ENCODE measurements around the gene AMPD3. TPM values are rescaled to one million over a fixed set of nuclear protein-coding genes. Genes with fewer than 3 reads are reported as not detected.
A peak's percentile ranks its signal among the peaks of the same experiment; 100 is the strongest.

Gene AMPD3
- total RNA-seq, 1 donor from 2014 or later, result 9.8 TPM

GRCh38 chr11:10514202-10514601 is 59.1 kb downstream of the AMPD3 start:
- TF ChIP-seq CTCF (IDR thresholded peaks at IDR 0.05), result peak; percentile 36
- ATAC-seq, result no peak
- peaks cover 7% of the 10 kb centered on the region for H3K4me1 ChIP-seq
- no peaks in the 10 kb centered on the region for H3K27me3 ChIP-seq (ENCODE audit: low read depth)
- no peak overlapping the region for H3K27ac ChIP-seq
- intact Hi-C loops (cut with DNase I), result no loop called here
- H3K4me3 ChIP-seq, result no peak overlapping the region
- peaks cover 32% of the 10 kb centered on the region for H3K36me3 ChIP-seq
- no peak for DNase-seq
- H3K9me3 ChIP-seq, result no peaks in the 10 kb centered on the region

- H3K27ac ChIP-seq, result no peak overlapping the region
- H3K4me3 ChIP-seq, result no peak overlapping the region
- DNase-seq, result no peak
- no peaks in the 10 kb centered on the region for H3K9me3 ChIP-seq
- H3K4me1 ChIP-seq, result peaks cover 7% of the 10 kb centered on the region
- intact Hi-C loops (cut with DNase I), result no loop called here
- H3K27me3 ChIP-seq (ENCODE audit: low read depth), result no peaks in the 10 kb centered on the region
- H3K36me3 ChIP-seq, result peaks cover 37% of the 10 kb centered on the region
- TF ChIP-seq CTCF (IDR thresholded peaks at IDR 0.05), result no peak
- ATAC-seq, result no peak
Observed at GRCh38 chr11:10514709-10515108, 59.6 kb downstream of the AMPD3 start.

- no peak overlapping the region for H3K4me3 ChIP-seq
- no peaks in the 10 kb centered on the region for H3K9me3 ChIP-seq
- no peak for DNase-seq
- H3K27ac ChIP-seq, result no peak overlapping the region
- intact Hi-C loops (cut with DNase I), result no loop called here
- no peak for ATAC-seq
- H3K4me1 ChIP-seq, result peaks cover 7% of the 10 kb centered on the region
- H3K36me3 ChIP-seq, result peaks cover 44% of the 10 kb centered on the region
- TF ChIP-seq CTCF (IDR thresholded peaks at IDR 0.05), result no peak
- no peaks in the 10 kb centered on the region for H3K27me3 ChIP-seq (ENCODE audit: low read depth)
Observed at GRCh38 chr11:10515418-10515817, 60.4 kb downstream of the AMPD3 start.

GRCh38 chr11:10518123-10518522 is 63.1 kb downstream of the AMPD3 start:
- peaks cover 15% of the 10 kb centered on the region for H3K4me1 ChIP-seq
- H3K9me3 ChIP-seq, result no peaks in the 10 kb centered on the region
- ATAC-seq (no peak), DNase-seq (no peak)
- no peak overlapping the region for H3K27ac ChIP-seq
- no peaks in the 10 kb centered on the region for H3K27me3 ChIP-seq (ENCODE audit: low read depth)
- no peak for TF ChIP-seq CTCF (IDR thresholded peaks at IDR 0.05)
- H3K36me3 ChIP-seq, result peaks cover 64% of the 10 kb centered on the region
- no peak overlapping the region for H3K4me3 ChIP-seq
- intact Hi-C loops (cut with DNase I), result no loop called here

- Histone ChIP-seq H3K9me3 (no peaks in the 10 kb centered on the region), H3K27ac (no peak overlapping the region), H3K27me3 (ENCODE audit: low read depth) (no peaks in the 10 kb centered on the region), H3K4me1 (peaks cover 19% of the 10 kb centered on the region), H3K36me3 (peaks cover 65% of the 10 kb centered on the region), H3K4me3 (no peak overlapping the region)
- ATAC-seq, result no peak
- no peak for DNase-seq
- TF ChIP-seq CTCF (IDR thresholded peaks at IDR 0.05), result no peak
- intact Hi-C loops (cut with DNase I), result no loop called here
Observed at GRCh38 chr11:10518891-10519290, 63.8 kb downstream of the AMPD3 start.

- no peaks in the 10 kb centered on the region for H3K27me3 ChIP-seq (ENCODE audit: low read depth)
- no peak for TF ChIP-seq CTCF (IDR thresholded peaks at IDR 0.05)
- H3K36me3 ChIP-seq, result peaks cover 67% of the 10 kb centered on the region
- DNase-seq, result no peak
- intact Hi-C loops (cut with DNase I), result no loop called here
- ATAC-seq, result no peak
- peaks cover 13% of the 10 kb centered on the region for H3K4me1 ChIP-seq
- H3K27ac ChIP-seq, result no peak overlapping the region
- H3K4me3 ChIP-seq, result no peak overlapping the region
- H3K9me3 ChIP-seq, result no peaks in the 10 kb centered on the region
Observed at GRCh38 chr11:10519630-10520029, 64.6 kb downstream of the AMPD3 start.

All from lower lobe of right lung (tissue), 2 donors.